Stimulated activated CD4-positive, alpha-beta T cell treated with anti-CD3 and anti-CD28 coated beads, TNF-alpha, amount 100 ng/mL, for 4 hours (primary cell): ENCODE measurements around the gene ICAM4.

Experiments
- DNase-seq, 3 experiments: peaks; one replicate each; pipeline ENCODE4 v3.0.0-alpha.2; 2020; ENCODE audit warnings: low read depth in 3 of 3

ICAM4 gene

DNA sequence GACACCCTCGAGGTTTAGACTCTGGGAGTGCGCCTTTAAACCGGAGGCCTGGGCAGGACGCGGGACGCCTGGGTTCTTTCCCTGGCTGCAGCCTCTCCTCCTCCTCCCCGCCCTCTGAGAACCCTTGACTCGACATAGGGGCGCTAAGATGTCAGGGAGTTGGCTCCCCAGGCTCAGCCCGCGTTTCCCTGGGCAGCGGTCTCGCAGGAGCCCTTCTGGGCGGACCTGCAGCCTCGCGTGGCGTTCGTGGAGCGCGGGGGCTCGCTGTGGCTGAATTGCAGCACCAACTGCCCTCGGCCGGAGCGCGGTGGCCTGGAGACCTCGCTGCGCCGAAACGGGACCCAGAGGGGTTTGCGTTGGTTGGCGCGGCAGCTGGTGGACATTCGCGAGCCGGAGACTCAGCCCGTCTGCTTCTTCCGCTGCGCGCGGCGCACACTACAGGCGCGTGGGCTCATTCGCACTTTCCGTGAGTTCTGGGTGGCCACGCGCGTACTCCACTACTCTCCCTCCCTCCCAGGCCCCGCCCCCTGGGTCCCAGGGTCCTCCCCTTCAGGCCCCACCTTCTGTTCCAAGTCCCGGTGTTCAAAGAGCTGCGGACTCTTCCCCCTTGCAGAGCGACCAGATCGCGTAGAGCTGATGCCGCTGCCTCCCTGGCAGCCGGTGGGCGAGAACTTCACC, 4.3 kb downstream of the ICAM4 start:
- peak; percentile 22 to 48 (median 42) for DNase-seq

DNA sequence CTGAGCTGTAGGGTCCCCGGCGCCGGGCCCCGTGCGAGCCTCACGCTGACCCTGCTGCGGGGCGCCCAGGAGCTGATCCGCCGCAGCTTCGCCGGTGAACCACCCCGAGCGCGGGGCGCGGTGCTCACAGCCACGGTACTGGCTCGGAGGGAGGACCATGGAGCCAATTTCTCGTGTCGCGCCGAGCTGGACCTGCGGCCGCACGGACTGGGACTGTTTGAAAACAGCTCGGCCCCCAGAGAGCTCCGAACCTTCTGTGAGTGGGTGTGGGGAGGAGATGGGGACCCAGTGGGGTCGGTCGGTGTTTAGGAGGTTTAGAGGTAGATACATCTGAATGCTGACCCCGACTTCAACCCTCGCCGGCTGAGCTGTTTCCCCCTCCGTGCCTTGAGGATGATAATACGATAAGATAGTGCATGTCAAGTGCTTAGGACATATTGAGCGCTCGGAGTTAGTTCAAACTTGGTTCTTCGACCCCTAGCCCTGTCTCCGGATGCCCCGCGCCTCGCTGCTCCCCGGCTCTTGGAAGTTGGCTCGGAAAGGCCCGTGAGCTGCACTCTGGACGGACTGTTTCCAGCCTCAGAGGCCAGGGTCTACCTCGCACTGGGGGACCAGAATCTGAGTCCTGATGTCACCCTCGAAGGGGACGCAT, 4.9 kb downstream of the ICAM4 start:
- no peak for DNase-seq

DNA sequence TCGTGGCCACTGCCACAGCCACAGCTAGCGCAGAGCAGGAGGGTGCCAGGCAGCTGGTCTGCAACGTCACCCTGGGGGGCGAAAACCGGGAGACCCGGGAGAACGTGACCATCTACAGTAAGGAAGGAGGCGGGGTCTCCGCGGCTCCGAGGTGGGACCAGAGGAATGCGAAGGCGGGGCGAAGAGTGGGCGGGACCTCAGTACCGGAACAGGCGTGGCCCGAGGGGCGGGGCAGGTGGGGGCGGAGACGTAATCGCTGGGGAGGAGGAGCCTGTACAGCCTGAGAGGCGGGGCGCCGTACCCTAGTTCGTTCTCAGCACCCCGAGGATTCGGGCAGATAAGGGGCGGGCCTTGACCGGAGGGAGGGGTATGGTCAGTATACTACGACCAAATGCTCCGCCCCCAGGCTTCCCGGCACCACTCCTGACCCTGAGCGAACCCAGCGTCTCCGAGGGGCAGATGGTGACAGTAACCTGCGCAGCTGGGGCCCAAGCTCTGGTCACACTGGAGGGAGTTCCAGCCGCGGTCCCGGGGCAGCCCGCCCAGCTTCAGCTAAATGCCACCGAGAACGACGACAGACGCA, 5.5 kb downstream of the ICAM4 start:
- DNase-seq: peak; percentile 45 to 57 (median 47)

DNA sequence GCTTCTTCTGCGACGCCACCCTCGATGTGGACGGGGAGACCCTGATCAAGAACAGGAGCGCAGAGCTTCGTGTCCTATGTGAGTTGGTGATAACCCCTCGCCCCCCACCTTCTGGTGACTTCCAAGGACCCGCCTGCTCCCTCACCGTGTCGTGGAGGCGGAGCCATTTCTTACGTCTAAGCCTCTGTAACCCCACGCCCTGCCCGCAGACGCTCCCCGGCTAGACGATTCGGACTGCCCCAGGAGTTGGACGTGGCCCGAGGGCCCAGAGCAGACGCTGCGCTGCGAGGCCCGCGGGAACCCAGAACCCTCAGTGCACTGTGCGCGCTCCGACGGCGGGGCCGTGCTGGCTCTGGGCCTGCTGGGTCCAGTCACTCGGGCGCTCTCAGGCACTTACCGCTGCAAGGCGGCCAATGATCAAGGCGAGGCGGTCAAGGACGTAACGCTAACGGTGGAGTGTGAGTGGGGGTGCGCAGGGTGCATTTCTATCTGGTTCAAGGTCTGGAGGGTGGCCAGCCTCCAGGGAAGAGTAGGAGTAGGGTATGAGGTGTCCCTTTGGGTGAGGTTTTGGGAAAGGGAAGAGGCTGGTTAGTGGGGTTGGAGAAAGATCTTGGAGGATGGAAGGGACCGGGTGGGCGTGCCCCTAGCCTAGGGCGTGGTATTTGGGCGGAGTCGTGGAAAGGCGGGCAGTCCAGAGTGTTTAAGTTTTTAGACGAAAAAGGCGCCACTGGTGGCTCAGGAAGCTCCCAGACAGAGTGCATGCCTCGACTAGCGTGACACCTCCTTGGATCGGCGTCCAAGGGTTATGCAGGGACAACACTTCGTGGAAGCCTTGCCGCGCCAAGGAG, 6.3 kb downstream of the ICAM4 start:
- no peak for DNase-seq

DNA sequence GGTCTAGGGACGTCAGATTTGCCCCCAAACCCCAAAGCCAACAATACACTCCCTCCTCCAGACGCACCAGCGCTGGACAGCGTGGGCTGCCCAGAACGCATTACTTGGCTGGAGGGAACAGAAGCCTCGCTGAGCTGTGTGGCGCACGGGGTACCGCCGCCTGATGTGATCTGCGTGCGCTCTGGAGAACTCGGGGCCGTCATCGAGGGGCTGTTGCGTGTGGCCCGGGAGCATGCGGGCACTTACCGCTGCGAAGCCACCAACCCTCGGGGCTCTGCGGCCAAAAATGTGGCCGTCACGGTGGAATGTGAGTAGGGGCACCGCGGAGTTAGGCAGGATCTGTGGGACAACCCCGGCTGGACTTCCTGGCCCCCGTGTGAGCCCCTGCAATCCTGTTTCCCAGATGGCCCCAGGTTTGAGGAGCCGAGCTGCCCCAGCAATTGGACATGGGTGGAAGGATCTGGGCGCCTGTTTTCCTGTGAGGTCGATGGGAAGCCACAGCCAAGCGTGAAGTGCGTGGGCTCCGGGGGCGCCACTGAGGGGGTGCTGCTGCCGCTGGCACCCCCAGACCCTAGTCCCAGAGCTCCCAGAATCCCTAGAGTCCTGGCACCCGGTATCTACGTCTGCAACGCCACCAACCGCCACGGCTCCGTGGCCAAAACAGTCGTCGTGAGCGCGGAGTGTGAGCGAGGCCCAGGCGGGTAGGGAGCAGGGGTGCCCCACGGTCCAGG, 7.0 kb downstream of the ICAM4 start:
- DNase-seq: no peak

DNA sequence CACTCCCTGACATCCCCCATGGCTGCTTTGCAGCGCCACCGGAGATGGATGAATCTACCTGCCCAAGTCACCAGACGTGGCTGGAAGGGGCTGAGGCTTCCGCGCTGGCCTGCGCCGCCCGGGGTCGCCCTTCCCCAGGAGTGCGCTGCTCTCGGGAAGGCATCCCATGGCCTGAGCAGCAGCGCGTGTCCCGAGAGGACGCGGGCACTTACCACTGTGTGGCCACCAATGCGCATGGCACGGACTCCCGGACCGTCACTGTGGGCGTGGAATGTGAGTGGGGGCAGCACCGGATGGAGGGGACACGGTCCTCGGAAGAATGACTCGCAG, 7.6 kb downstream of the ICAM4 start:
- DNase-seq: no peak

DNA sequence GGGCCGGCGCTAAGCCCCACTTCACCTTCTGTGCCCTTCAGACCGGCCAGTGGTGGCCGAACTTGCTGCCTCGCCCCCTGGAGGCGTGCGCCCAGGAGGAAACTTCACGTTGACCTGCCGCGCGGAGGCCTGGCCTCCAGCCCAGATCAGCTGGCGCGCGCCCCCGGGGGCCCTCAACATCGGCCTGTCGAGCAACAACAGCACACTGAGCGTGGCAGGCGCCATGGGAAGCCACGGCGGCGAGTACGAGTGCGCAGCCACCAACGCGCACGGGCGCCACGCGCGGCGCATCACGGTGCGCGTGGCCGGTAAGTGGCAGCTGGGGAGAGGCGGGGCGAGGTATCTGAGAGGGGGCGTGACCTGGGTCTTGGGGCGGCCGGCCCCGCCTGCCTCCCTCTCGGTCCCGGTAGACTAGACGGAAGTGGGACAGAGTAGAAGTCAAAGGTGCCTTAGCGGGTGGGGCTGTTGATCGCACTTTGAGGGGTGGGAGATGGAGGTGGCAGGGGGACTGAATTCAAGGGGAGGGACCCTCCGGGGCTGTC, 8.6 kb downstream of the ICAM4 start:
- DNase-seq: peak; percentile 30 to 50 (median 50)

DNA sequence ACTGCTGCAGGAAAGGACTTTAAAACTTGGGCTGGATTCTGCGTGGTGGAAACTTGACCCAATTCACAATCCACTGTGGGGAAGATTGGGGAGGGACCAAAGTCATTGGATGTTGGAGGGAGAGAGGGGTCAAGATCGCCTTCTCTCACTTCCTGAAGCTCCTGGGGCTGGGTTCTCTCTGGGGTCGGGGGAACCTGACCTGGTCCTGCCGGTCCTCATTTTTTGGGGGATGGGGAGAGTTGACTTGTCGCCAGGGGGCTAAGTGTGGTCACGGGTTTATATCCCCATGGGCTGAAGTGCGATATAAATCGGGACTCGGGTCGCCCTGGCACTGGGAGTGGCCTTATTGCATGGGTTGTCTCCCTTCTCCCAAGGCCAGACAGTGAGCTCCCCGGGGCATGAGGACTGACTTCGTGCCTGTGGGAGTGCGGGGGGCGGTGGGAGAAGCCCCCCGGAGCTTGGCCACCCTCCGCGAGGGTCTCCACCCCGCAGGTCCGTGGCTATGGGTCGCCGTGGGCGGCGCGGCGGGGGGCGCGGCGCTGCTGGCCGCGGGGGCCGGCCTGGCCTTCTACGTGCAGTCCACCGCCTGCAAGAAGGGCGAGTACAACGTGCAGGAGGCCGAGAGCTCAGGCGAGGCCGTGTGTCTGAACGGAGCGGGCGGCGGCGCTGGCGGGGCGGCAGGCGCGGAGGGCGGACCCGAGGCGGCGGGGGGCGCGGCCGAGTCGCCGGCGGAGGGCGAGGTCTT, 9.3 kb downstream of the ICAM4 start:
- no peak for DNase-seq

DNA sequence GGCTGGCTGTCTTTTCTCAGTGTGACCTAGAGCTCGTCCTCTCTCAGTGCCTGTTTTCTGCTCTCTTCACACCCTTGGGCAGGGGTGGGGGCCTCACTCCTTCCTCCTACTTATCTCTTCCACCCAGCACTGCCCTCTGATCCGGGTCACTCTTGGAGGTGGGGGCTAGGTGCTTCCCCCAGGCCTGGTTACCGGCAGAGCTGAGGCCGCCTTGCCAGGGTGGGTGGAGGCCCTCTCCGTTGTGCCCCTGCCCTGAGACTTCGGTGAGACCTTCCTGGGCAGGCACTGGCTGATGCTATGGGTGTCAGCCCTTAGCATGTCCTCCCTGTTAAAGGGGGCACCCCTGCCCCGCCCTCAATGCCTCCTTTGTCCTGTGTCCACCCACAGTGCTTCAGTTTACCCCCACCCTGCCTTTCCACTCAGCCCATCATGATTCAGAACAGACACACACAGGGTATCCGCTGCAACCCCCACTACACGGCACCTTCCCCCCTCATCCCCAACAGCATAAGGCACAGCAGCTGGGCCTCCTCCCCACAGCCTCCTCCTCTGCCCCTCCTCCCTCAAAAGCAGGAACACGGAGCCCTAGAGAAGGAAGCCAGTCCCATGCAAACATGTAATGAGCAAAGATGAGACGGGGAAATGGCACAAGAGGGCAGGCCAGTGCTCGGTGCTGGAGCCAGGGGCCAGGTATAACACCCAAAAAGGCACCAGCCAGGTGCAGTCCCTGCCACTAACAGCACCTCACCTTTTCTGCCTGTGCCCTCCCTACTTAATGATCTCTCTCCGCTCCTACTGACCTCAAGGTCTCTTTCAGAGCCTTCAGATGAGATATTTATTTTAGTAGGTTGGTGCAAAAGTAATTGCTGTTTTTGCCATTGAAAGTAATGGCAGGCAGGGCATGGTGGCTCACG, 13.0 kb downstream of the ICAM4 start:
- no peak for DNase-seq

DNA sequence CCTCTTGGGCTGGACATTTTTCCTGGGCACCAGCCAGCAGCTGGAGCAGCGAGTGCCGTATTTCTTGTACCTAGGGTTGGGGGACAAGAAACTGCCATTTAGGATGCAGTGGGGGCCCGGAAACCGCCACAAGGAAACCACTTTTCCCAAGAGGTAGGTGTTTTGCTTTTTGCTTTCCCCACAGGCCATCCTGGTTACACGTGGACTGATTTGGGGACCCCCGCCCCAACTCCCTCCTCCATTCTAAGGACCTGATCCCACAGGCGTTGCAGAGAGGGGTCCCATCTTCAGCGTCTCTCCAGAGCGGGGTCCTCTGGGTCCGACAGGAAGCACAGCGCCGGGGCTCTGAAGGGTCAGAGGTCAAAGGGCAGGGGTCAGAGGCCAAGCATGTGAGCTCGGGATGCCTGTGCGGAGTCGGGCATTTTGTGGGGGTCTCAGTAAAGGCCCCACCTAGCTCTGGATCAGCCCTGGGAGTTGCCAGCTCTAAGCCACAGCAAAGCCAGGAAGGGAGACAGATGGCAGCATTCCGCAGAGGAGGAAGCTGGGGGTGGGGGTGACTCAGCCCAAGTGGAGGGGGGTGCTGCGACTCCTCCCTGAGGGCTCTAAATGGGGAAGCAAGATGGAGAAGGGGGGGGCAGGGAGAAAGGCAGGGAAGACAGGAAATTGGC, 18.5 kb downstream of the ICAM4 start:
- no peak for DNase-seq

DNA sequence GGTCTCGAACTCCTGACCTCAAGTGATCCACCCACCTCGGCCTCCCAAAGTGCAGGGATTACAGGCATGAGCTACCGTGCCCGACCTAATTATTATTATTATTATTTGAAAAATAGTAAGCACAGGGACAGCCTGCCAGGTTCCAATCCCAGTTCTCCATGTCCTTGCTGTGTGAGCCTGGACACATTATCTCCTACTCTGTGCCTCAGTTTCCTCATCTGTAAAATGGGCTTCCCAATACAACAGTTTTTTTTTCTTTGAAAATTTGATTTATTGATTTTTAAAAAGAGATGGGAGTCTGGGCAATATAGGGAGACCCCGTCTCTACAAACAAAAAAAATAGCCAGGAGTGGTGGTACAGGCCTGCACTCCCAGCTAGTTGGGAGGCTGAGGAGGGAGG, 19.6 kb downstream of the ICAM4 start:
- no peak for DNase-seq

DNA sequence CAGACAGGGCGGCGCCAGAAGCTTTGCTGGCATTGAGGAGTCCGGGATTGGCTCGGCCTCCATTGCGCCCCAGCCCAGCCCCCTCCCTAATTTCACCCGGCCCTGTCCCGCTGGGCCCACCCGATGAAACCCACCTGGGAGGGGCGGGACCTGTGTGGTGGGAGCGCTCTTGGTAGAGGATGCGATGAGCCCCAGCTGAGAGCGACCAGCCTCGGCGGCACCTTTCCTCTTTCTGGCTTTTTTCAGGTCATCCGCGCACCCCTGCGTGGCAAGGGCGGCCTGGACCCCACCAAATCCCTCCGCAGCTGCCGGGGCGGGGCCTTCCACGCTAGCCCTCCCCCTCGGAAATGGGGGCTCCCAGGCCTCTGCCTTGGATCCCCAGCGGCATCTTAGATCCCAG, 22.7 kb downstream of the ICAM4 start, which contains the start of gene ZGLP1:
Gene ZGLP1 (minus strand): TSS at position 393 of the 400 bp plus-strand sequence.
- DNase-seq: no peak

DNA sequence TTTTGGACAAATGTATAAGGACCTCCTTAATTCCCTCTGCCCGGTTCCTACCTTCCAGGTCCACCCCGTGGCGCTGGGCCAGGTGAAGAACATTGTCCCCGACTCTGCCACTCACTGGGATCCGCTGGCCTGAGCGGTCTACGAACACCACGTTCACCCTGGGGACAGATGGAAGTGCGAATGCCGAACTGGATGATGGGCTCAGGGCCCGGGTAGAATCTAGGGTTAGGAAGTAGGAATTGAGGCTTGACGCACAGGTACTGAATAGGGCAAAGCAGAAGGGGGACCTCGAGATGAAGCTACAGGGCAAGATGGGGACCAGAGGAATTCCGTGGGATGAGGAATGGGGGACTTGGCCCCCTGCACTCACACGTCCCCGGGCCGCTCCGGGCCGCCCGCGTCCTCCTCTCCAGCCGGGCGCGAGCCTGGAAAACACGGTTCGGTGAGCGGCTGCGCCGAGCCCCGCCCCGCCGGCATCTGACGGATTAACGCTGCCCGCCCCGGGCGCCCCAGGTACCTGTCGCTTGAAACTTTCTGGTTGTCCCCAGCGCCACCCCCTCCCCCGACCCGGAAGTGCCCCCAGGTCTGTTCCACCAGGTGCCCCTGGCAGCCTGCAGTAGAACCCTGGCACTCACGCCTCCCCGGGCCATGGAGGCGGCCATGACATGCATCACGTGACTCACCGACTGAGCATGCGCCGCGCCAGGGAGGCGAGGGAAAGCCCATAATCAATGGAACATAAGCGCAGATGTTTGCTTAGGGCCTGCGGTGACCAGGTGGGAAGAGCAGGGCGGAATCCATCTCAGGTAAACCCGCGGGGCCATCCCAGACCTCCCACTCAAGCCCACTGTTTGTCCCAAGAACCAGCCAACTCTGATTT, 28.8 kb downstream of the ICAM4 start, which contains the start of gene FDX2:
Gene FDX2 (minus strand): TSS at position 681 of the 880 bp plus-strand sequence. CDS start 19 bp downstream, at position 662.
- peak; percentile 85 to 96 (median 91) for DNase-seq

DNA sequence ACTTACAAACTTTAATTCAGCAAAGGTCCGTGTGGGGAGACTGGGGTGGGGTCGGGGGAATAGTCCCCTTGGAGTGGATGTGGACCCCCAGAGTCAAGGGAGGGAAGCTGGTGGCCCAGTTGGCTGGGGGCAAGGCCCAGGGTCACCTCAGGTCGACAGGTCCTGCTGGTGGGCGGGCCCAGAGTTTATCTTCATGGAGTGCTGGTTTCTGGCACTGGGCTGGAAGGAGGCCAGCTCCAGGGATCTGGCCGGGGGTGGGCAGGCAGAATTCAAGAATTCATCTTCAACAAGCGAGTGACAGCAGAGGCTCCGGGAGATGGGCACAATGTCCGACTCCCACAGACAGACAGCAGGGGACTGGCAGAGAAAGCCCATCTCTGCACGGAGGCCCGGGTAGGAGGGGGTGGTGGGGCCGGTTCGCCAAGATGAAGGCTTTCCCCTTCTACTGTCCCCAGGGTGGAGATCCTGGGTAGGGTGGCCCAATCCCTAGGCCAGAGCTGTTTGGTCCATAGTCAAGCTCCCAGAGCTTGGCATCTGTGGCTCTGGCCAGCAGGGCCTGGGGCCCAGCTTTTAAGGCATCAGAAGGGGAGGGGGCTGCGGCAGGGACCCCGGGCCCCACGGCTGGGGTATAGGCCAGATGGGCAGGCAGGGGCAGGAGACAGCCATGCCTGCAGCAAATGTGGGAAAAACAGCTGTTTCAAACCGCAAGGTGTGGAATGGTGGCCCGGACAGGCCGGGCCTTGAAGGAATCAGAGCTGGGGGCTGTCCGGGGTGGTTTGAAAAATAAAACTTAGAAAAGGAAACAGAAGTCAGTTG, 29.7 kb downstream of the ICAM4 start:
- no peak for DNase-seq

DNA sequence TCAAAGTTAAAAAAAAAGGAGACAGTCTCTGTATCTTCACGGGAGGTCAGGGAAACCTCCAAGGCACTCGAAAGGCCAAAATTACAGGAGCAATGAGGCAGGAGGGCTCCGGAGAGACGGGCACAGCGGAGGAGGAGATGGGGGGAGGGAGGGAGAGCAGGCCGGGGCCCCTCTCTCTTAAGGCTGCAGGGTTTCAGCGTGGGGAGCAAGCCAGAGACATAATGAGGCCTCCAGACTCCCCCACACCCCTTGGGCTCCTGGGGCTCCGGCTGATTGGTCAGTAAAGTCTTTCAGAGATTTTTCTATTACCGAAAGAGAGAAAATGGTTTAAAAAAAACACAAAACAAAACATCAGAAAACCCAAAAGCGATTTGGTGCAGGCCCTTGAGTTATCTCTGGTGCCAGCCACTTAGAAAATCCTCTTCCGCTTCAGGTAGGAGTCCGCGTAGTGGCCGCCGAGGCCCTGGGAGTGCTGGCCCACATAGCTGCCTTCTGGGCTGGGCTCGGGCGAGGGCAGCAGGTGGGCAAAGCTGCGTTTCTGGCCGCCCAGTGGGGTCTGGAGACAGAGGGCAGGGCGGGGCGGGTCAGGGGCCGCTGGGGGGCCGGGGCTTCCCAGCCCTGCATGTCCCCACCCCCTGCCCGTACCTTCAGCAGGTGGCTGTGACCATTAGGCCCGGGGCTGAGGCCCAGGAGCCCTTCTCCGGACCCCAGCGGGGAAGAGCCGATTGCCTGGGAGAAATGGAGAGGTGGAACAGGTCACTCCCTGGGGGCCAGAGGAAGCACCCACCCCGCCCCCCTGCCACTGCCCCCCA, 30.5 kb downstream of the ICAM4 start:
- no peak for DNase-seq

DNA sequence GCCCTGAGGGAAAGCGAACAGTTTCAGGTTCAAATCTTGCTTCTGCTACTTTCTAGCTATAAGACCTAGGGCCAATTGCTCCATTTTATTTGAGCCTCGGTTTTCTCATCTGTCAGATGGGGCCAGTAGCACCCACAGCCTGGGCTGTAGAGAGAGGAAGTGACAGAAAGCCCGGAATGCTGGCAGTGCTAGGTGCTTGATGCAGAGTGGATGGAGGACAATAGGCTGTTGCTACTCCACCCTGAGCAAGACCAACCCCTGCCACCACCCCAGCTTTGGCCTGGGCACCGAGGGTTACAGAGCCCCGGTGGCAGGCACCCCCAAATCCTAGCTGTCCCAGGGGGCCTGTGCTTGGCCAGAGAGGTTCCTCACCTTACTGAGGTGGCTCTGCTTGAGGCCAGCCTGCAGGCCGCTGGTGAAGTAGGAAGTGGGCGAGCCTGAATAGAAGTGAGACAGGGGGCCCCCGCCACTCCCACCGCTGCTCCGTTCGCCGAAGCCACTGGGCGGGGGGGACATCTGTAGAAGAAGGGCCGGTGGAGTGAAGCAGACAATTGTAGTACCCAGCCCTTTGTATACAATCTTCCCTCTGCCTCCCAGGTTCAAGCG, 31.2 kb downstream of the ICAM4 start:
- no peak for DNase-seq
